Activated B cell treated with CpG ODN at 0.5 μM for 24 hours (primary cell): Measurements from ENCODE around the gene OR10D3. TPM values are rescaled to one million over a fixed set of nuclear protein-coding genes. Genes with fewer than 3 reads are reported as not detected.
"Not testable (repeated sequence)": the region's sequence is repeated elsewhere in the genome, so short reads cannot be mapped to it uniquely, and the experiment has no call there.

ENCODE experiments used
- ATAC-seq: fragments of 200-7000 bp; cut with Tn5 transposase; one replicate; pipeline ENCODE4 v1.10.0; 2021; ENCODE audit warnings: low read depth, mild to moderate bottlenecking, moderate library complexity
- CTCF ChIA-PET: fragments of 350-600 bp; sonication (Branson Sonifier 250); formaldehyde crosslinking; loops from one replicate; lab custom pipeline; 2021; ENCODE audit warnings: antibody characterized with exemption; lab: Charles Lee
- POLR2A ChIA-PET: fragments of 350-600 bp; sonication (Branson Sonifier 250); formaldehyde crosslinking; loops from one replicate; lab custom pipeline; 2021; ENCODE audit warnings: antibody characterized with exemption; lab: Charles Lee
- DNase-seq: peaks from one replicate; pipeline ENCODE4 v3.0.0; 2022
- H3K27ac Mint-ChIP-seq: one replicate; pipeline ENCODE4 v1.8.0; 2020; ENCODE audit warnings: mixed read lengths
- H3K27me3 Mint-ChIP-seq: one replicate; pipeline ENCODE4 v1.8.0; 2021; ENCODE audit warnings: mixed read lengths
- H3K36me3 Mint-ChIP-seq: one replicate; pipeline ENCODE4 v1.8.0; 2021; ENCODE audit warnings: low read depth, mixed read lengths
- H3K4me1 Mint-ChIP-seq: one replicate; pipeline ENCODE4 v1.8.0; 2021; ENCODE audit warnings: mixed read lengths
- H3K4me3 Mint-ChIP-seq: one replicate; pipeline ENCODE4 v1.8.0; 2020; ENCODE audit warnings: mild to moderate bottlenecking, mixed read lengths
- H3K9me3 Mint-ChIP-seq: one replicate; pipeline ENCODE4 v1.8.0; 2020; ENCODE audit warnings: mixed read lengths
- intact Hi-C: fragments of 100-400 bp; cut with micrococcal nuclease; formaldehyde crosslinking; loops from one replicate; pipeline ENCODE4 v1.15.1; 2024
- total RNA-seq: library from RNA; stranded (reverse); gene quantifications from 2 replicates; pipeline ENCODE4 v1.2.3, GENCODE V29; 2022
- TF ChIP-seq, protein P1 (sequence below): fragments of 200-600 bp; IDR thresholded peaks from one replicate; pipeline ENCODE4 v1.8.0; 2022; ENCODE audit warnings: antibody characterized with exemption, mild to moderate bottlenecking

The OR10D3 gene
- total RNA-seq, 1 donor from 2014 or later: not detected

DNA sequence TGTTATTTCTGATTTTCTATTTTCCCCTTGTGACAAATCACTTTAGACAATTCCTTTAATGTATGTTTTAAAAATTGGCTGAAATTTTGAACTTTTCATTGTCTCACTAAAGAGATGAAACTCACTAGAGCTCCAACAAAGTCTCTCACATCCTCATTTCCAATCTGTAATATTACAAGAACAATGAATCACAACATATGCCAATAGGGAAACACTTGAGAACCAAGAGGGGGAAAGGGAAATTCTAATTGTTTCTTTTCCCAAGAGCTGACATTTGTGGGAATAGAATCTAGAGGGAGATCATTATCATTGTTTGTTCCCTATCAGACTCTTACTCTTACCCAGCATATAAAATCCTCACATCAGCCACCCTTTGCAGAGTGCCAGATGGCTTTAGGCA, 28.2 kb downstream of the OR10D3 start:
- DNase-seq (no peak), ATAC-seq (no peak)
- H3K9me3 Mint-ChIP-seq: no peaks in the 10 kb centered on the region
- no peak overlapping the region for H3K27ac Mint-ChIP-seq
- H3K4me3 Mint-ChIP-seq: no peak overlapping the region
- no peaks in the 10 kb centered on the region for H3K4me1 Mint-ChIP-seq
- H3K27me3 Mint-ChIP-seq: no peaks in the 10 kb centered on the region
- intact Hi-C loops: no loop called here
- CTCF ChIA-PET: no interaction called here
- POLR2A ChIA-PET: no interaction called here
- TF ChIP-seq, protein P1, sequence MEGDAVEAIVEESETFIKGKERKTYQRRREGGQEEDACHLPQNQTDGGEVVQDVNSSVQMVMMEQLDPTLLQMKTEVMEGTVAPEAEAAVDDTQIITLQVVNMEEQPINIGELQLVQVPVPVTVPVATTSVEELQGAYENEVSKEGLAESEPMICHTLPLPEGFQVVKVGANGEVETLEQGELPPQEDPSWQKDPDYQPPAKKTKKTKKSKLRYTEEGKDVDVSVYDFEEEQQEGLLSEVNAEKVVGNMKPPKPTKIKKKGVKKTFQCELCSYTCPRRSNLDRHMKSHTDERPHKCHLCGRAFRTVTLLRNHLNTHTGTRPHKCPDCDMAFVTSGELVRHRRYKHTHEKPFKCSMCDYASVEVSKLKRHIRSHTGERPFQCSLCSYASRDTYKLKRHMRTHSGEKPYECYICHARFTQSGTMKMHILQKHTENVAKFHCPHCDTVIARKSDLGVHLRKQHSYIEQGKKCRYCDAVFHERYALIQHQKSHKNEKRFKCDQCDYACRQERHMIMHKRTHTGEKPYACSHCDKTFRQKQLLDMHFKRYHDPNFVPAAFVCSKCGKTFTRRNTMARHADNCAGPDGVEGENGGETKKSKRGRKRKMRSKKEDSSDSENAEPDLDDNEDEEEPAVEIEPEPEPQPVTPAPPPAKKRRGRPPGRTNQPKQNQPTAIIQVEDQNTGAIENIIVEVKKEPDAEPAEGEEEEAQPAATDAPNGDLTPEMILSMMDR: no peak
- H3K36me3 Mint-ChIP-seq: no peaks in the 10 kb centered on the region

DNA sequence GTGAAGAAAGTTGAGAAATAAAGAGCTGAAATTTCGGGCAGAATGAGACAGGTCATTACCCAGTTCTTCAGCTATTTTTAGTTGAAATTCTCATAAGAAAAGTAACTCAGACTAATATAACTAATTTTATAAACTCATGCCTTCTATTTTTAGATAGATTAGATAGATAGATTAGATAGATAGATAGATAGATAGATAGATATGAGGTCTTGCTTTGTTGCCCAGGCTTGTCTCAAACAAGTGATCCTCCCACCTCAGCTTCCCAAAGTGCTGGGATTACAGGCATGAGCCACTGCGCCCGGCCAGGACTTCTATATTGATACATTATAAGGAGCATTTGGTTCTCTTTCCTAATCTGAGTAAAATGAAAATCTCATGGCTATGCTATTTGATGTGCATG, 30.9 kb downstream of the OR10D3 start:
- Mint-ChIP-seq H3K36me3 (no peaks in the 10 kb centered on the region), H3K27ac (no peak overlapping the region), H3K9me3 (no peaks in the 10 kb centered on the region), H3K4me3 (no peak overlapping the region), H3K4me1 (no peaks in the 10 kb centered on the region), H3K27me3 (no peaks in the 10 kb centered on the region)
- ATAC-seq (no peak), DNase-seq (no peak)
- POLR2A ChIA-PET: no interaction called here
- intact Hi-C loops: no loop called here
- CTCF ChIA-PET: no interaction called here
- TF ChIP-seq, protein P1: no peak

DNA sequence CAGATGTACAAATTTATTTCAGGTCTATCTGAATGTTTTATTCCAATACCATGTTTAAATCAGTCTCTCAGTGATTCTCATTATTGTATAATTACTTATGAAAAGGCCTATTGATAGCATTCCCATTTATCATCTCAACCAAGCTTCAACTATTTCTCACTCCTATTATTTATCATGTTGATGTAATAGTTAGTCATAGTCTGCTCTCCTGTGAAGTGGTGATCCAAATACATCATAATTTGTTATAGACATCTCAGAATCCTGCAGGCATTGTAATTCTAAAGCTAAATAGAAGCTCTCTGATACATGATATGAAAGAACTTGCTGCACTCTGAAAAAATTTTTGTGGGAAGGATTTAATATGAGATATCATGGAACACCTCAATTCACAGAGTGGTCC, 36.0 kb downstream of the OR10D3 start:
- no peaks in the 10 kb centered on the region for H3K36me3 Mint-ChIP-seq
- H3K27ac Mint-ChIP-seq: no peak overlapping the region
- TF ChIP-seq, protein P1: no peak
- H3K27me3 Mint-ChIP-seq: no peaks in the 10 kb centered on the region
- CTCF ChIA-PET: no interaction called here
- no peak overlapping the region for H3K4me3 Mint-ChIP-seq
- no peak for DNase-seq
- H3K9me3 Mint-ChIP-seq: no peaks in the 10 kb centered on the region
- intact Hi-C loops: no loop called here
- POLR2A ChIA-PET: no interaction called here
- no peak for ATAC-seq
- no peaks in the 10 kb centered on the region for H3K4me1 Mint-ChIP-seq

DNA sequence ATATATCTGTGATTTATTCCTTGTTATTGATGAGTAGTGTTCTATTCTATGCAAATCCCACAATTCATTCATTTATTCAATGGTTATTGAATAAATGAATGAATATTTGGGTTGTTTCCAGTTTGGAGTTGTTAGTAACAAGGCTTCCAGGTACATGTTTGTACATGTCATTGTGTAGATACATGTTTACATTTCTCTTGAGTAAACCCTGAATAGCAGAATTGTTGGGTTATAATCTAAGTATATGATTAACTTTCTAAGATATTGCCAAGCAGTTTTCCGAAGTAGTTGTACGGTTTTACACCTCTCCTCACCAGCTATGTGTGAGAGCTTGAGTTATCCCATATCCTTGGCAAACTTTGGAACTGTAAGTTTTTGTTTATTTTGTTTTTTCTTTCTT, 39.3 kb downstream of the OR10D3 start:
- no peaks in the 10 kb centered on the region for H3K9me3 Mint-ChIP-seq
- DNase-seq (no peak), ATAC-seq (no peak)
- intact Hi-C loops: no loop called here
- ChIA-PET POLR2A (no interaction called here), CTCF (no interaction called here)
- no peaks in the 10 kb centered on the region for H3K4me1 Mint-ChIP-seq
- H3K27ac Mint-ChIP-seq: no peak overlapping the region
- H3K36me3 Mint-ChIP-seq: no peaks in the 10 kb centered on the region
- no peak overlapping the region for H3K4me3 Mint-ChIP-seq
- peaks cover 5% of the 10 kb centered on the region for H3K27me3 Mint-ChIP-seq
- TF ChIP-seq, protein P1: no peak

DNA sequence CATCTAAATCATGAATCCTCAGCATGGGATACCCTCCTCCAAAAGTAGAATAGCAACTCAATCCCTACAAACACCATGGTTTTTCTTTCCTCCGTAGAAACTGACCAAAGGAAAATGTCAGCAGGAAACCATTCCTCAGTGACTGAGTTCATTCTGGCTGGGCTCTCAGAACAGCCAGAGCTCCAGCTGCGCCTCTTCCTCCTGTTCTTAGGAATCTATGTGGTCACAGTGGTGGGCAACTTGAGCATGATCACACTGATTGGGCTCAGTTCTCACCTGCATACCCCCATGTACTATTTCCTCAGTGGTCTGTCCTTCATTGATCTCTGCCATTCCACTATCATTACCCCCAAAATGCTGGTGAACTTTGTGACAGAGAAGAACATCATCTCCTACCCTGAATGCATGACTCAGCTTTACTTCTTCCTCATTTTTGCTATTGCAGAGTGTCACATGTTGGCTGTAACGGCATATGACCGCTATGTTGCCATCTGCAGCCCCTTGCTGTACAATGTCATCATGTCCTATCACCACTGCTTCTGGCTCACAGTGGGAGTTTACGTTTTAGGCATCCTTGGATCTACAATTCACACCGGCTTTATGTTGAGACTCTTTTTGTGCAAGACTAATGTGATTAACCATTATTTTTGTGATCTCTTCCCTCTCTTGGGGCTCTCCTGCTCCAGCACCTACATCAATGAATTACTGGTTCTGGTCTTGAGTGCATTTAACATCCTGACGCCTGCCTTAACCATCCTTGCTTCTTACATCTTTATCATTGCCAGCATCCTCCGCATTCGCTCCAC, 41.7 kb downstream of the OR10D3 start:
- intact Hi-C loops, DNase-seq: not testable (repeated sequence)

More for the DNA sequence above, 41.7 kb downstream of the OR10D3 start:
- H3K4me1 Mint-ChIP-seq, H3K4me3 Mint-ChIP-seq, H3K27me3 Mint-ChIP-seq, H3K9me3 Mint-ChIP-seq, H3K27ac Mint-ChIP-seq, ATAC-seq, CTCF ChIA-PET, POLR2A ChIA-PET, H3K36me3 Mint-ChIP-seq: not testable (repeated sequence)
